ENCODE results near the gene SBF1.
"Not testable (repeated sequence)": the region's sequence is repeated elsewhere in the genome, so short reads cannot be mapped to it uniquely, and the experiment has no call there.

Gene SBF1

GRCh38 chr22:50444663-50445062, 30.2 kb downstream of the SBF1 start:
- DNase-seq = no peak

GRCh38 chr22:50443801-50444625, 30.8 kb downstream of the SBF1 start:
- no peak for DNase-seq

- peak; percentile 30 for DNase-seq
These were observed 31.6 kb downstream of the SBF1 start for GRCh38 chr22:50443197-50443596.

- no peak for DNase-seq
These were observed 33.3 kb downstream of the SBF1 start for GRCh38 chr22:50441428-50441993.

- no peak for DNase-seq
These were observed 34.1 kb downstream of the SBF1 start for GRCh38 chr22:50440544-50441249.

GRCh38 chr22:50439871-50440331, 34.9 kb downstream of the SBF1 start:
- DNase-seq = no peak

- no peak for DNase-seq
These were observed 35.4 kb downstream of the SBF1 start for GRCh38 chr22:50439314-50439870.

GRCh38 chr22:50438305-50439275, 36.2 kb downstream of the SBF1 start:
- DNase-seq = no peak

GRCh38 chr22:50437511-50438304, 37.1 kb downstream of the SBF1 start:
- no peak for DNase-seq

- DNase-seq = no peak
These were observed 37.9 kb downstream of the SBF1 start for GRCh38 chr22:50436841-50437341.

- no peak for DNase-seq
These were observed 38.6 kb downstream of the SBF1 start for GRCh38 chr22:50436015-50436830.

- no peak for DNase-seq
These were observed 39.4 kb downstream of the SBF1 start for GRCh38 chr22:50435291-50436014.

GRCh38 chr22:50434849-50435248, 40.0 kb downstream of the SBF1 start:
- no peak for DNase-seq

- not testable (repeated sequence) for DNase-seq
These were observed 41.8 kb downstream of the SBF1 start for GRCh38 chr22:50432877-50433510.

- DNase-seq = no peak
These were observed 42.5 kb downstream of the SBF1 start for GRCh38 chr22:50432131-50432876.

GRCh38 chr22:50425179-50425916, 49.5 kb downstream of the SBF1 start:
- DNase-seq = no peak

GRCh38 chr22:50423956-50424355, 50.9 kb downstream of the SBF1 start:
- DNase-seq = no peak
